IPS DF 19.7 (cell line): ENCODE results near the gene SAG.

ENCODE experiments used
- DNase-seq: peaks from one replicate; pipeline ENCODE4 v3.0.0-alpha.2; 2013; ENCODE audit warnings: low read depth, low spot score

Gene SAG

DNA sequence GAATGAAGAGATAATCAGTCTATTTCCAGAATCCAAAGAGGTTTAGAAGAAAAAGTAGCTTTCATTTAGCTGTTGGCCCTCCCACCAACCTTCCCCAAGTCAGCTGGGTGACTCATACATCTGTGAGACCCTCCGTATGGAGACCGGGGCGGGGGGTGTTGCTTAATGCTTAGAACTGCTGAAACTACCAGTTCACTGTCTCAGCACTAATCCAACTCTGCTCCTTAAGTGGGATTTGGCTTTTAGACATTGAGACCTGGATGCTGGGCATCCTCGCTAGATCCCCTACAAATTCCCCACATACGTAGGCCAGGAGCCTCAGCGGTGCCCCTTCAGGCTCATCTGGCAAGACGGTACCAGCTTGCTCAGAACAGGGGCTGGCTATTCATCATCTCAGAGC lies at the start of gene SAG:
TSS of gene SAG (plus strand) at position 252 of the 400 bp plus-strand sequence. CDS start 1,374 bp downstream, outside the sequence.
- DNase-seq: no peak

DNA sequence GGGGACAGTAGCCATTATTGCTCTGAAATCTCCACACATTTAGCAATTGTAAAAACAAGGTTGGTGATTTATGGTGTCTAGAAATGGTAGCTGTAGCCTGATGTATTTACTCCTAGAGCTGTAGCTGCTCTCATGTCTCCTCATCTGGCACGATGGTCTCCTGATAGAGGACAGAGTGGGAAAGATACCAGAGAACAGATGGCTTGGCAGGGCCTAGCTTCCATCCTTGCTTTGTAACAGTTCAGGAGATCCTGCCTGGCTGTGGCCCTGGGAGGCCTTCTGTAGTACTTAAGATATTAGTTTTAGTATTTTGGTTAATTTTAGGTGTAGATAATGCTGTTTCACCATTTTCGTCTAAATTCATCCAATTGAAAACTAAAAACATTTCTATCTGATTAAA lies 49.4 kb upstream of the SAG start:
- DNase-seq: no peak

DNA sequence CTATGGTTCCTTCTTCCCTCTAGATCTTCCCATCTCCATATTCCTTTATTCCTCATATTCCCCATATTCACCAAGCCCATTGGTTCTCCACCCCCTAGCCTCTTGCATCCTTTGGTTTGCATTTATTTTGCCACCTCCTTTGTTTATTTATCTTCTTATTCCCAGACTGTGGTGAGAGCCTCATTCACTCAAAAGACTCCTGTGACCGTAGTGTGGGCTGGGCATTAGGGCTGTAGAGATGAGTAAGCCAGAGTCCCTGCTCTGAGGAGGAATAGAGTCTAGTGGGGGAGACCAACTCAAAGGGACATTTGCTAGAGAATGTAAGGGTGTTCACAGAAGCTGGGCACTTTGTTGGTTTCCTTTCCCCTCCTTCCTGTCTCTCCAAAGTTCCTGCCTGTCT lies 47.9 kb upstream of the SAG start:
- DNase-seq: no peak

DNA sequence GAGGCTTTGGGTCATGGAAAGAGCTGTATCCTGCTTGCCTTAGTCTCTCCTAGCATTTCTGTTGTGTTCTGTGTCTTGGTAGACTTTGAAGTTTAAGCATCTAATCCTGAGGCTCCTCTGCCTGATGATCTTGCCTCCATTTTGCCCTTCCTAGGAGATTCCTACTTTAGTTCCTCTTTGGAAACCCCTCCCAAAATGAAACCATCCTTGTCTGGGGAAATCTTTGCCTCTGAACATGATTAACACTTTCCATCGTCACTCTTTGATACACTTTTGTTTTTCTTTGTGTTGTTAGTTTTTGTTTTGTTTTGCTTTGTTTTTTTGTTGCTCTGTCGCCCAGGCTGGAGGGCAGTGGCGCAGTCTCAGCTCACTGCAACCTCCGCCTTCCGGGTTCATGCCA lies 47.0 kb upstream of the SAG start:
- no peak for DNase-seq

DNA sequence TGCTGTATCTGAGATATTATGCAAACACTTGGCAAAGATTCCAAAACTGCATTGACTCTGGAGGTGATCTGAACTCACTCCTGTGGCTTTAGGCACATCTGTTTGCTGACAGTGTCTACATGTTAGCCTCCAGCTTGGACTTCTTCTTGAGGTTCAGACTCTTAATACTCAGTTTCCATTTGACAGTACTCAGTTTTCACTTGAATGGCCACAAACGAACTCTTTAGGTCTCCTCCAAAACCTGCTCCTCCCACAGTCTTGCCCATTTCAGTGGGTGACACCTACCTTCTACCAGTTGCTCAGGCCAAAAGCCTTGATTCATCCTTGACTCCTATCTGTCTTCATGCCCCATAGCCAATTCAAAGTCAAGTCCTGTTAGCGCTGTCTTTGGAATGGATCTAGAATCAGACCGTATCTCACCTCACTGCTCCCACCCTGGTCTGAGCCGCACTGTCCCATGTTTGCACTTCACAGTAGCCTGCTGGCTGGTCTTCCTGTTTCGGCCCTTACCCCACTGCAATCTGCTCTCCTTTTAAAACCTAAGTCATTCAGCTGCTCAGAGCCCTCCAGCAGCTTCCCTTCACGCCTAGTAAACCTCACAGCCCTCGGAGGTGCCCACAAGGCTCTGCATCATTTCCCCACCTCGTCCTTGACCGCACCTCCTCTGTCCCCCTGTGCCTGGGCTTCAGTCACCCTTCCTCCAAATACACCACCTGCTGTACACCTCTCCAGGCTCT lies 45.6 kb upstream of the SAG start:
- no peak for DNase-seq

DNA sequence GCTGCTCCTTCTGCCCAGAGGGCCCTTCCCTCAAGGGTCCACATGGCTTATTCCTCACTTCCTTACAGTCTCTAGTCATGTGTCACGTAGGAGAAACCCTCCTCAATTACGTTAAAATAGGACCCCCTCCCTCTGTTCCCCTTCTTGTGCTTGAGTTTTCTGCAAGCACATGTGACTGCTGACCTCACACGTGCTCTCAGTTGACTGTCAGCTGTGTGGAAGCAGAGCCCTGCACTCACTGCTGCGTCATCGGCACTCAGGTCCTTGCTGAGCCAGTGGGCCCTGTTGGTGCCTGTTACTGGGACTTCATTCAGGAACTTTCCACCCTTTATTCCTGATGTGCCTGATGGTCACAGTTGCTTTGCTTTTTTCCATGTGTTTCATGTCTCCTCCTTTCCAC lies 45.1 kb upstream of the SAG start:
- no peak for DNase-seq

DNA sequence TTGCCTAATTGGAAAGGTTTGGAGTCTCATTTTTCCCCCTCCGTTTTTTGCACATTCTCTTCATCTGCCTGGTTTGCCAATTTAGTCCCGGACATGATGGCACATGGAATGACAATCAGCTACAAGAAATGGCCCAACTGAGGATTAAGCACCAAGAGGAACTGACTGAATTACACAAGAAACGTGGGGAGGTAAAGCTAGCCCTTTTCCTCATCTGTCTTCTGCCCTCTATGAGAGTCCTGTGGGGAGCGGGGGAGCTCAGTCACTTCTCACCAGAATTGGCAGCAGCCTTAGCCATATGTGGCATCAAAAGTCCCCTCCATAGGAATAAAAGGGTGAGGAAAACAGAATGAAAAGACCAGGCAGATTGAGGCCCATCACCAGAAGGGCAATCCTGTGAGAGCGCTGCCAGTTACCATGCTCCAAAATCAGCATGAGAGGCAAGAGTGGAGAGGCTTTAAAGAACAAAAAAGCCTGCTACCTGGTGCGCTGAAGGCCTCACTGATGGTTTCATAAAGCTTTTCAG lies 44.5 kb upstream of the SAG start:
- no peak for DNase-seq

DNA sequence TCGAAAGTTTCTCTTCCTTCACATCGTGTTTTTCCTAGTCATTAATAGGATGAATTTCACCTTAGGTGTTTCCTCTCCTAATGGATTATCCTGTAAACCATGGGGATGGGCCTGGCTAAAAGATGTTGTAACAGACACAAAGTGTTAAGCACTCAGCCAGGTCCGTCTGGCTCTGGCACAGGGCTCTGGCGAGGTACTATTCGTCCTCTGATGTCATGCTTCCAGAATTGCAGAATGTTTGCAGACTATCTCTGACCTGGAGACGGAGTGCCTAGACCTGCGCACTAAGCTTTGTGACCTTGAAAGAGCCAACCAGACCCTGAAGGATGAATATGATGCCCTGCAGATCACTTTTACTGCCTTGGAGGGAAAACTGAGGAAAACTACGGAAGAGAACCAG lies 42.9 kb upstream of the SAG start:
- no peak for DNase-seq

DNA sequence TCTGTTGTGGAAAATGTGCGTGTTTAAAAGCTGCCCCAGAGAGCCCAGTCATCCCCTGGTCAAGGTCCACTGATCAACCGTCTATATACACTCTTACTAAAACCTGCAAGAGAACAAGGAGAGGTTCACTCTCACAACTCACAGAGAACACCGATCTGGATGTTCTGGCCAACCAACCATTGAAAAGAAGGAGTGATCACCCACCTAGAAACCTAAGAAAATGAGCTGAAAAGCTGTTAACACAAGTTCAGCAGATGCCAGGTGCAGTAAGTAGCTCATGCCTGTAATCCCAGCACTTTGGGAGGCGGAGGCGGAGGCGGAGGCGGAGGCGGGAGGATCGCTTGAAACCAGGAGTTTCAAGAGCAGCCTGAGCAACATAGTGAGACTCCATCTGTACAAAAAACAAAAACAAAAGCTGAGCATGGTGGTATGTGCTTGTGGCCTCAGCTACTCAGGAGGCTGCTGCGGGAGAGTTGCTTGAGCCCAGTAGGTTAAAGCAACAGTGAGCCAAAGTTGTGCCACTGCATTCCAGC lies 41.7 kb upstream of the SAG start:
- no peak for DNase-seq

DNA sequence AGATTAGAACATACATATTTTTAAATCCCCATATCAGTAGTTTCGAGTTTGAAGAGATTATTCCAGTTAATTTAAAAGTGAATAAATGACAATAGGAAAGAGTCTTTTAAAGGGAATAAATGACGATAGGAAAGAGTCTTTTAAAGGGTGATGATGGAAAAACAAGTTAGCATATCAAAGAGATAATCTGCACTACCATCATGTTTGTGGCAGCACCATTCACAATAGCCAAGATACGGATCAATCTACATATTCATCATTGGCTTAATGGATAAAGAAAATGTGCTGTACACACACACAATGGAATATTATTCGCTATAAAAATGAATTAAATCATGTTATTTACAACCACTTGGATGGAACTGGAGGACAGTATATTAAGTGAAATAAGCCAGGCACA lies 41.1 kb upstream of the SAG start:
- DNase-seq: no peak

DNA sequence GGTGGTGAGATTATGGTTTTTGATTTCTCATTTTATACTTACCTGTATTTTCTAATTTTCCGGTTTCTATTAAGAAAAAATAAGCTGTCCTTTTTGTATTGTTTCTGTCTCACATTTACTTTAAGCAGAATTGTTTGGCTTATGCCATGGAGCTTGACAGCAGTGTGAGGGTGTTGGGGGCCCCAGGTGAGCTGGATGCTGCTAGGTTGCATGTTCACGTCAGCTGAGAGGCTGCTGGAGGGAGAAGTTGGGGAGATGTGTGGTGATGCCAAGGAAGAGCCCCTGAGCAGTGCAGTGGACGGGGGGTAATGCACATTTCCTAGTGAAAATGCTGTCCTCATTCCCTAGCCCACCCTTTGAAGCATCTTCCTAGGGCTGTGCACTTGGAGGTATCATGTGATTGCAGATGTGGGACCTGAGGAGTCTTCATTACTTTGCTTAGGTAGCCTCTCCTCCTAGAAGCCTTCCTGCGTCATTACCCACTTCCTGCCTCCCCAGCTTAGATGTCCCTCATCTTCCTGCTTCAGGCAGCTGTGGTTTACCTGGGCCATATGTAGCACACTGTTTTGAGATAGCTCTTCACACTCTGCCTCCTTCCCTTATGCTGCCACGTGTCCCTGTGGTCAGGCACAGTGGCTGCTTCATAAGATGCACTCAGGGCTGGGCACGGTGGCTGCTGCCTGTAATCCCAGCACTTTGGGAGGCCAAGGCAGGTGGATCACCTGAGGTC lies 39.9 kb upstream of the SAG start:
- DNase-seq: no peak

DNA sequence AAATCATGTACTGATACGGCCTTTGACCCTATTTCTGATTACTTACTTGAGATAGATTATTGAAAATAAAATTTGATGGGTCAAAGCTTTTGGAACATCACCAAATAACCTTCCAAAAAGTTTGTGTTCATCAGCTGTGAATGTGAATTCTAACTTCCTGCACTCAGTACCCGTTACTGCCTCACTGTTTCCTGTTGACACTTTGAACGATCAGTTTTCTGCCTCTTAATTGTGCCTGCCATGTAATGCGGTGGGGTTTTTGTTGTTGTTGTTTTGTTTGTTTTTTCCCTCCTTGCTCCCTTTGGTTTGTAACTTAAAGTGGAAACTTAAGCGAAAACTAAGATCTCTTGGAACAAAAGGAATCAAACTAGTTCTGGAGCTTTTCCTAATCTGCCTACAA lies 37.2 kb upstream of the SAG start:
- no peak for DNase-seq

DNA sequence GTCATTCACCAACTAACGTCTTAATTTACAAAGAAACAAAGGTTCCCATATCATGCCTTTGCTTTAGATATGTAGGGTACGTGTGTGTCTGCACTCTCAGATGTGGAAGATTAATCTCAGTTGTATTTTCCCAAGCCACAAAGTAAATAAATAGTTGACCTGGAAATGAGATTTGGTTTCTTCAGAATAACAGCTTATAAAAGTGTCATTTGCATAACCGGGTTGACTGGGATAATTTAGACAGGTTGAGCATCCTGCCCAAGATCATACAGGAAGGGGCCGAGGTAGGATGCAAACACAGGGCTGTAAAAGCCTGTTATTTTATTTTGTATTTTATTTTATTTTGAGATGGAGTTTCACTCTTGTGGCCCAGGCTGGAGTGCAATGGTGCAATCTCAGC lies 36.7 kb upstream of the SAG start:
- no peak for DNase-seq

DNA sequence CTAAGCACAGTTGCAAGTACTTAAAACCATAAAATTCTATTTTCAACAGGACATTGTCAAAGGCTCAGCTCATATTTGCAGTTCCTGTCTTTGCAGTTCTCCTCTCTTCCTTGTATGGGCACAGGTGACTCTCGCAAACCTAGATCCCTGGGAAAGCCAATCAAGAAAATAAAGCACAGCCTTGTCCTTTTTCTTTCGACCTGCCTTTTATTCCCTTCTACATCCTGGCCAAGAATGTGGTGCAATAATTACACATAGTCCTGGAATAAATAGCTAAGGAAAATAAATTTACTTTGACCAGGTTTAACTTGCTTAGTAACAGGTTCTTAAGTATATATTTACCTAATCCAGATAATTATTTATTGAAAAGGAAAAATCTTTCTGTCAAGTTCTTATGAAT lies 35.9 kb upstream of the SAG start:
- DNase-seq: no peak

DNA sequence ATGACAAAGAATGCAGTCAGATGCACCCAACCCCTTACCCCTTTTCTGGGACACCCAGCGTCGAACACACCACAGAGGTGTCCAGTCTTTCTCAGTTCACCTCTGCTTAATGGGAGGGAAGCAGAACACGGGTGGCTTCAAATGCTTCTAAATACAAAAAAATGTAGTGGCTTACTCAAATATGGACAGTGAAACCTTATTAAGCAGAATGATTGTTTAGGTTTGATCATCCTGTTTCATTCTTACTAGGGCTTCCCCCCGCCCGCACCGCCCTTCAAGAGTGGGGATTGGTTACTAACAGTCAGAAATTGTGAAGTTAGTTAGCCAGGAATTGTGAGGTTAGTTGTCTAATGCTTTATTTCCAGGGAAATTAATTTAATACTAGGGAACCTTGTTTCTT lies 34.5 kb upstream of the SAG start:
- no peak for DNase-seq

DNA sequence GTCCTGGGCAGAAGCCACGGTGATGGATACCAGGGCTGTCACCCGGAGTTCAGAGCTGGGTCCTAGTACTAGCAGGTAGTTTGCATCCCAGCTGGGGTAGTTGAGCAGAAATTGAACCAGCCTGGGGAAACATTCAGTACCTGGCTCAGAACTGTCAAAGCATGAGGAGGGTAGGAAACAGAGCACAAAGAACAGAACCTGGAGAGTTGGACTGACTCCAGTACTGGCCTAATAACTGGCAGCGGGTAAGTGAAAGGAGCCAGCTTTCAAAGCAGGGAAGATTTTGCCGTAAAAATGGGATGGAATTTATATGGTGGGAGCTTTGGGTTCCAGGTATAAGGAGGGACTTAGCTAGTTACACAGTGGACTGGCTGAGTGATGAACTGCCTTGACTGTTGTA lies 32.4 kb upstream of the SAG start:
- no peak for DNase-seq

DNA sequence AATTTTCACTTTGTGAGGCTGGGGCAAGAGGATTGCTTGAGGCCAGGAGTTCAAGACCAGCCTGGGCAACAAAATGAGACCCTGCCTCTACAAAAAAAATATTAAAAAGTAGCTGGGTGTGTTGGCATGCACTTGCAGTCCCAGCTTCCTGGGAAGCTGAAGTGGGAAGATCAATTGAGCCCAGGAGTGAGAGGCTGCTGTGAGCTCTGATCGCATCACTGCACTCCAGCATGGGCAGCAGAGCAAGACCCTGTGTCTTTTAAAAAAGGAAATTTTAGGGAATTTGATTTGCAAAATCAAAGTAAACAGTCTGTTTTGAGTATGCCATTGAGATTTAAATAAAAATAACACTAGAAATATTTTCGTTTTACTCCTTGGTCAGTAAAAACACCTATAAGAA lies 28.7 kb upstream of the SAG start:
- no peak for DNase-seq

DNA sequence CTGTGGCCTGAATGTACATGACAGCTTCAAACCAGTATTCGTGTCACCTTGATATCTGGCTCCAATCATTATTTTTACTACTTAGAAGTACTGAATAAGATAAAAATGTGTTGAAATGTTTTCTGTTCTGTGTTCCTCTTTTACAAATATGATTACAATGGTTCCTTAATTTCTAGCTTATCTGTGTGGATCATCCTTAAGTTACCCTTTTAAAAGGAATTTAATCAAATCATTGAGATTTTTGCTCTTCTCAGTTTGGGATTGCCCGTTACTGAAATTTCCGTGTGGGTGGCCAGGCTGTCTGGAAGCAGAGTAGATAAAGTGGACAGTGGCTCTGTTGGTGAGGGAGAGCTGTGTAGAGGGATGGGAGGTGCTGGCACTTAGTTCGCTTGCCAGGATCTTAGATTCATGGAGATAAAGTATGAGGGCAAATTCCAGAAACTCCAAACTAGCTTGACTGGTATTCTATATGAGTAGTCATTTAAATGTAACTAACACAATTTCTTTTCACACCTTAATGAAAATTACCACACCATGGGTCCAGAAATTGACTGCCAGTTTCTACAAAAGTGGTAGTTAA lies 27.4 kb upstream of the SAG start:
- DNase-seq: no peak

DNA sequence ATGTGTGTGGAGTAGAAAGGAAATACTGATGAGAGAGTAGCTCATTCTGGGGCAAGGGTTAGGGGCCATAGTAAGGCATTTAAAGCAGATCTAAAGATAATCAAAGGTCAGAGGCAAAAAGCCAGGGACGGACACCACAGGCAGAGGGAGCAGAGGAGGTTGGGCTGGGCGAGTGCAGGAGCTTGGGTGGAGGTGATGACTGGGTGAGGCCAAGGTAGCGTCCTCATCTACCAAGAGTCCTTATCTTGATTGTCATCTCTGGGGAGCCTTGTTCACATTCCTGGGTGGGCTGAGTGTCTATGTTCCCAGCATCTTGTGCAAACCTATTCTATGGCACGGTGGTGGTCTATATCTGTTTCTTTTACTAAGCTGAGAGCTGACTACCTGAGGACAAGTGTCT lies 26.1 kb upstream of the SAG start:
- no peak for DNase-seq

DNA sequence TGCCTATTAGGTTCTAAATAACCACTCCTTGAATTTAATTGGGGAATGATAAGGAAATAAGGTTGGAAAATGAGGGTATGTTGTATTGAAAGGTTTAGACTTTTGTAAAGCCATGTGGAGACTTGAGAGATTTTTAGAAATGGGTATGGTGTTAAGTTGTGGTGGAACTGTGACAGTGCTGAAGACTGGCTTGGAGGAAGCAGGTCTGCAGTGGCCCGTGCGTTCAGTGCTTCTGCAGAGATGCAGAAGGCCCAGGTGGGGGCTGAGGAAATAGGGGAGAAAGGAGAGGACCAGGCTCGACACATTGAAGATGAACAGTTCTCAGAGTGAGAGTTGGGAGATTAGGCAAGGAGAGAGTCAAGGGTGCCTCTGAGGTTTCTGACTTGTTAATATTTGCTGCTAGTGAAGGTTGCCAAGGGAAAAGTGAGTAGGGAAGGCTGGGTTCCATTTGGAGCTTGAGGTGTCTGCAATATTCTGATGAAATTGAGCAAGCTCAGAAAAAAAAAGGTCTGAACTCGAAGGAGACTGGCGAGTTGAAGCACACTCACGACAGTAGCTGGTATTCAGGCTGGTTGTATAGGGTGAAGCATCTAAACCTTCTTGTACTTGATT lies 25.5 kb upstream of the SAG start:
- DNase-seq: no peak

DNA sequence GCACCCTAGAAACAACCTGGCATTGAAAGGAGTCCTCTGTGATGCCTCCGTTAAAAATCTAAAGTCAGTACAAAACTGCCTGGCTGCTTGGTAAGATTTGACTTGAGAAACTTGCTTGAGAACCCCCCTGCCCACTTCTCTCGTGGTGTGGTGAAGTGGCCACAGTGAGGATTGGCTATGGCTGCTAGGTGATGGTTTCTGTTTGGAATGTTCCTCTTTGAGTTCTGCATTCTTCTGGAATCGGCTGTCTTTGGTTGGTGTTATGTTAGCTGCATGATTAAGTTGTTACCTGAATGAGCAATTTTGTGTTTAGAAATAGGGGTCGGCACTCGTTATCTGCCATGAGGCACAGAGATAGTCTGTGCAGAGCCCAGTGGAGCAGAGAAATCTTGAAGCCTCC lies 21.7 kb upstream of the SAG start:
- no peak for DNase-seq

DNA sequence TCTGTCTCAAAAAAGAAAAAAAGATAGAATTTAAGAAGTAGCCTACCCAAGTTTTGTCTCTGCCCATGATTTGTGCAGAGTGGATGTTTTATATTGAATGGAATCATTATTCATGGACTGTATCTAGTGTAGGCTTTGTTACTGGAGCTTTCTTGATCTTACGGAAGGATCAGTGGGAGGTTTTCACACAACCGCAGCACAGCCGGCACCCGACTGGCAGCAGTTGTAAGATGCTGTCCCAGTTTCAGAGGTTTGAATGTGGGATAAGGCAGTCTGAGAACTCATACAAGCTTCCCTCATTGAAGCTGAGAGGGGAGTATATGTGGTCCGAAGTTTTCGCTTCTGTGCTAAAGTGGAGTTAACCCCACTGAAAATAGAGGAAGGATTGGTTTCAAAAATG lies 19.7 kb upstream of the SAG start:
- no peak for DNase-seq
